COLO668 (cell line): ENCODE data around the gene JMJD6.
"Not testable (repeated sequence)": the region's sequence is repeated elsewhere in the genome, so short reads cannot be mapped to it uniquely, and the experiment has no call there.

Experiments
- DNase-seq: peaks from one replicate; lab custom pipeline; 2025; ENCODE audit not compliant: unreplicated experiment; lab: John Stamatoyannopoulos, UW

JMJD6 gene

GRCh38 chr17:76718516-76718915, 7.9 kb downstream of the JMJD6 start:
- DNase-seq, result no peak

GRCh38 chr17:76716839-76717215, 9.6 kb downstream of the JMJD6 start:
- DNase-seq, result no peak

- DNase-seq, result no peak
These were observed 10.1 kb downstream of the JMJD6 start for GRCh38 chr17:76716146-76716838.

GRCh38 chr17:76715496-76715830, 10.9 kb downstream of the JMJD6 start:
- DNase-seq, result no peak

GRCh38 chr17:76714822-76715495, 11.4 kb downstream of the JMJD6 start:
- DNase-seq, result peak; percentile 8

- DNase-seq, result no peak
These were observed 12.1 kb downstream of the JMJD6 start for GRCh38 chr17:76714336-76714735.

GRCh38 chr17:76713765-76714164, 12.6 kb downstream of the JMJD6 start:
- DNase-seq, result no peak

GRCh38 chr17:76712321-76712720, 14.1 kb downstream of the JMJD6 start:
- not testable (repeated sequence) for DNase-seq

- DNase-seq, result peak; percentile 28
These were observed 15.4 kb downstream of the JMJD6 start, which contains the start of gene MXRA7 for GRCh38 chr17:76710863-76711611. TSS of gene MXRA7 (minus strand) at chr17:76710965. CDS start at chr17:76710946, 19 bp downstream.

GRCh38 chr17:76709951-76710862, 16.2 kb downstream of the JMJD6 start:
- DNase-seq, result not testable (repeated sequence)

- DNase-seq, result no peak
These were observed 17.1 kb downstream of the JMJD6 start for GRCh38 chr17:76709077-76709950.

- no peak for DNase-seq
These were observed 18.2 kb downstream of the JMJD6 start for GRCh38 chr17:76707985-76708807.

- DNase-seq, result no peak
These were observed 19.6 kb downstream of the JMJD6 start for GRCh38 chr17:76706817-76707216.

- DNase-seq, result no peak
These were observed 21.6 kb downstream of the JMJD6 start for GRCh38 chr17:76704805-76705204.

GRCh38 chr17:76702941-76703637, 23.3 kb downstream of the JMJD6 start:
- DNase-seq, result no peak

GRCh38 chr17:76702076-76702475, 24.3 kb downstream of the JMJD6 start:
- DNase-seq, result no peak

GRCh38 chr17:76701471-76701967, 24.9 kb downstream of the JMJD6 start:
- no peak for DNase-seq
